ENCODE results near the gene CACNA1E.

- TF ChIP-seq CTCF (IDR thresholded peaks at IDR 0.05; ENCODE audit: poor library complexity) (no peak), EZH2phosphoT487 (IDR thresholded peaks at IDR 0.05; ENCODE audit: low read depth, severe bottlenecking, unreplicated experiment) (no peak)
Observed at GRCh38 chr1:181558416-181558815, 75.1 kb downstream of the CACNA1E start.

Data from hepatocyte (in vitro differentiated cells).